GM21381 (cell line): ENCODE measurements around the gene NAV2.

Experiments
- ATAC-seq: cut with Tn5 transposase; IDR thresholded peaks from one replicate; pipeline ENCODE4 v1.9.1; 2021; ENCODE audit warnings: mild to moderate bottlenecking, moderate library complexity; ENCODE audit not compliant: unreplicated experiment

The NAV2 gene

DNA sequence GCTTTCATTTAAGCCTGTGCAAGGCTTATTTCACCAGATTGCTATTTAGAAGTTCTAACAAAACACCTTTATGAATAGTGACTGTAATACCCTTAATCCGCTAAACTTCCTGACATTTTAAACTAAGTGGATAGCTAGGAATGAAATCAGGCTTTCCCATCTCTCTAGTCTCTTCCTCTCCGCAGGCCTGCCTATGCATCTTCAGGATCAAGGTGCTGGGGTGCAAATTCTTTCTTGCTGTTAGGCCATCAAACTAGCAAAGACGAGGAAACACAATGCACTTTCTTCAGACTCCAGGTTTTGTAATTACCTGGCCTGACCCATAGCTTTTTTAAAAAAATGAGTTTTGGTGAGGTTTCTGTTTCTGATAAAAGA lies 298.2 kb downstream of the NAV2 start:
- ATAC-seq, result no peak

- ATAC-seq, result no peak
These were observed 298.8 kb downstream of the NAV2 start for GRCh38 chr11:20011307-20011951.

DNA sequence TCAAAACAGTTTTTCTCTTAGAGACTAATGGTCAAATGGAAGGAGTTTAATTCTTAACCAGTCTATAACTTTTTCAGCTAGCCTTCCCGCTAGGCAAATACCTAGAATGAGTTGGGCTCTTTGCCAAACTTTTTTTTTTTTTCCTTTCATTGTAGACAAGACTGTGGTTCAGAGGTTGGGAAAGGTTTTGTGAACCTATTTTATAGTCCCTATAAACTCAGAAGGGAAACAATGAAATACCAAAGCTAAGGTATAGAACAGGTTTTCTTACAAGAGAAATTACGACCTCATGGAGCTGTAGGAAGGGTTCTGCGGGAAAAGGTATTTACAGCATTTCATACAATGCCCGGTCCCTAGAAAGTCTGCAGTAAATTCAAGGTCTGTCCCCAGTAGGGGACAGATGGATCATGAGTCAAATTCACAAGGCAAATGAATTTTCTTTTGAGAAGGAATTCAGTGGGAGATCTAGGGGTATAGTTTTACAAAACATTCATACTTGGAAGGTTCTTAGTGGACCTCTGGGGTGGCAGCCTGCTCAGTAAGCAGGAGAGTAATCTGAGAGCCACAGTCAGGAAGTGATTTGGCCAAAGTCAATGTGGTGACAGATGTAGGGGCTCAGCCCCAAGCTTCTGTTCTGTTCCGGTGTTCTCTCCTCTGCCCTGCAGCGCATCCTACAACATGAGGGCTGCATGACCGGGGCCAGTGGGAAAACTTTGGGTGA lies 300.9 kb downstream of the NAV2 start:
- no peak for ATAC-seq

DNA sequence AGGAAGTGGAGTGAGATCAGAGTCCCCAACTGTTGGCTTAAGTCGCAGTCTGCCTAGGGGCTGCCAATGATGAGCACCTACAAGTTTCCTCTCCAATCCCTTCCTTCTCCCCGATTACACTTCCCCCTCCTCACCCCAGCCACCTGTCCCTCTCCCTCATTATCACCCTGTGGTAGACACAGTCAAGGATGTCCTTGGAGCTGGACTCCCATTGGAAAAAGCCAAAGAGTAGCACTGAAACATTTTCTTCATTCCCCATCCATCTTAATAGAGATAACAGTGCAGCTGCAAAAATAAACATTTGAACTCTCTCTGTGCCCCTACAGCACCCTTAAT lies 301.4 kb downstream of the NAV2 start:
- no peak for ATAC-seq

DNA sequence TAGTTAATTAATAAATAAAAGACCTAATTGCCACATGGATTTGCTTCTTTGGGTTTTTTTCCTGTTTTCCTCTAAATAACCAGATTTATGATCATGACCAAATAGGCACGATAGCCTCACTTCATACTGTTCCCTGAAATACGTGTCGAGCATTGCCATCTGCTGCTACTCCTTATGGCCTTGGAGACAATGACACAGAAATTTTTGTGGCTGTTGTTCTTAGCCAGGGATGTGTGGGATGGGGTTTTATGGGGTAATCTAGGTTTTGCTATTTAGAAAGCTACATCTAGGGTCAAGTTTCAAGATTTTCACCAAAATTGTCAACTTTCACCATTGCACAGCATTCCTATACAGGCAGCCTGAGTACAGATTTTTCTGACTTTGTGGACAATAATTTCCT lies 302.5 kb downstream of the NAV2 start:
- no peak for ATAC-seq

DNA sequence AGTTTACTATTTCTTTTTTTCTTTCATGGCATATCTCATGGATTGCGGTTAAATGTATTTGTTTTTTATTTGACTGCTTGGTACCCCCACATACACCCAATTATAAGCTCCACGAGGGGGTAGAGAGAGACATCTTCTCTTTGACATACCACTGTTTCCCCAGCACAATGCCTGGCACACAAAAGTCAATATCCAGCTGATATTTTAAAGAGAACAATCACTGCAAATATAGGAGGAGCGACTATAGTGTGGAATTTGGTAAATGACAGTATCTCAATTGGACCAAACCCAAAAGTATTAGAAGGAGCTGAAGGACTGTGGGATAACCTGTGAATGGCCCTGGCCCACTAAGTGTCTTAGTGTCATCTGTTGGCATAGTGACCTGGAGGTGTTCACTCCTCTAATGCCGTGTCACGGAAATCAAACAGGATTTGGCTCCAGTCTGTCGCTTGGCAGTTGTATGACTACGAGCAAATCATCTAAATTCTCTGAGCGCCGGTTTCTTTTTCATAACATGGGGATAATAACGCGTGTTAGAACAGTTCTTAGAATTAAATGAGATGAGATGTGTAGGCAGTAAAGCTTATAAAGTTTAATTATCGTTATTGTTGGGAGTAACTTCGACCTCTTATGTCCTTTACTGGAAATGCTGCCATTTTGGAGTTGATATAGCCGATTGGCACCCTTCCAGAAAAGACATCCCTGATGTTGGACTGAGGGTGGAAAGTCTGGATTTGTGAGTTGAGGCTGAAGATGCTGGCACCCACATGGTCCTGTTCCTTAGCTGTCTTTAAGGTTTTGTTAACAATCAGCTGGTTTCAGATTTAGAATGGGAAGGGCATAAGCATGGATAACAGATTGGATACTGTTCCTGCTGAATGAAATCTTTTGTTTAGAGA lies 303.1 kb downstream of the NAV2 start:
- ATAC-seq, result no peak

DNA sequence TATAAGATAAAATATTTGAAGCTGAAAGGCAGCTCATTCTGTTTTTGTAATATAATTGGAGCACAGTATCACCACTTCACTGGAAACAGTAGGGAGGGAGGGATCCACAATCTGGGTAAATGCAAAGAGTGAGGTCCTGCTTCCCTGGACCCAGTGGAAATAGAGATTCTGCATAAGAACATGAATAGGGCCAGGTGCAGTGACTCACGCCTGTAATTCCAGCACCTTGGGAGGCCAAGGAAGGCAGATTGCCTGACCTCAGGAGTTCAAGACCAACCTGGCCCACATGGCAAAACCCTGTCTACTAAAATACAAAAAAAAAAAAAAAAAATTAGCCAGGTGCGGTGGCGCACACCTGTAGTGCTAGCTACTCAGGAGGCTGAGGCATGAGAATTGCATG lies 303.9 kb downstream of the NAV2 start:
- ATAC-seq, result no peak

GRCh38 chr11:20017320-20017719 lies 304.7 kb downstream of the NAV2 start:
- ATAC-seq, result no peak

DNA sequence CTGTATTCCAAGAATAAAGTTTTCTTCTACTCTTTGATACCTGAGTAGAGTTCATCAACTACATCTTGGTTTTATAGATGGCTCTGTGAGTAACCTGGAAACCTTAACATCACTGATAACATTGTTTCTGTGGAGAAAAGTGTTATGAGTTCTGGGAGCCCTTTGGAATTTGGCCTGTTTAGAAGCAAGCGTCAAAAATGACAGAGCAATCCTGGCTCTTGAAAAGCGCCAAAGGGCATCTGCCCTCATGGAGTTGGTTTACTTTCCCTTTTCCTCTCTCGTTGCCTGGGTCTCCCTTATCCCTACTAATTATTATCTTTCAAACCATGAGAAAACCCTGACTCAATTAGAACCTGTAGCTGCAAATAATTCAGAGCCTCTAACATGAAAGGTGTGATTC lies 307.6 kb downstream of the NAV2 start:
- ATAC-seq, result no peak

- no peak for ATAC-seq
These were observed 308.1 kb downstream of the NAV2 start for GRCh38 chr11:20020716-20021115.

- ATAC-seq, result no peak
These were observed 308.6 kb downstream of the NAV2 start for GRCh38 chr11:20021212-20021611.

DNA sequence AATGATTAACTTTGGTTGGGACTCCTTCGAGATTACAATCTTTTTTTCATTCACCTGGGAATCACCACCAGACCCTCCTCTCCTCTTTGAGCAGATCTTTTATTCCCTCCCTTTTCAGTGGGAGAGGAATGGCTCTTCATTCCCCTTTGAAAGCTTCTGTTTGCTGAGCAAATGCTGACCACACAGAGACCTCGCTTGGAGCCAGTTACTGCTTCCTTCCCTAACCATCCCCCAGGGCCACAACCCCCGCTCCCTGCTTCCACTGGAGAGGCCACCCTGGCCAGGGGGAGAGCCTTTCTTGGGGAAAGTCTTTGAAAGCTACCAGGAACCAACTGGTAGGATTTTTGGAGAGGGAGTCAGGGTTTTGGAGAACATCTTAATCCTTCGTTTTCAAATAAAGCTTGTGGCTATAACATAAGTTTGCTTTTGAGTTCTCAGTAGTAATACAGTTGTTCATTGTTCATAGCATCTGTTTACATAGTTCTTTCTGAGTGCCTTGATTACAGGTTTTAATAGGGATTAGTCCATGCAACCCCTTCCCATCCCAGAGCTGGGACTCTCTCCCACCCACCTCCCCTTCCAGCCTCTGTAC lies 309.2 kb downstream of the NAV2 start:
- ATAC-seq, result no peak

DNA sequence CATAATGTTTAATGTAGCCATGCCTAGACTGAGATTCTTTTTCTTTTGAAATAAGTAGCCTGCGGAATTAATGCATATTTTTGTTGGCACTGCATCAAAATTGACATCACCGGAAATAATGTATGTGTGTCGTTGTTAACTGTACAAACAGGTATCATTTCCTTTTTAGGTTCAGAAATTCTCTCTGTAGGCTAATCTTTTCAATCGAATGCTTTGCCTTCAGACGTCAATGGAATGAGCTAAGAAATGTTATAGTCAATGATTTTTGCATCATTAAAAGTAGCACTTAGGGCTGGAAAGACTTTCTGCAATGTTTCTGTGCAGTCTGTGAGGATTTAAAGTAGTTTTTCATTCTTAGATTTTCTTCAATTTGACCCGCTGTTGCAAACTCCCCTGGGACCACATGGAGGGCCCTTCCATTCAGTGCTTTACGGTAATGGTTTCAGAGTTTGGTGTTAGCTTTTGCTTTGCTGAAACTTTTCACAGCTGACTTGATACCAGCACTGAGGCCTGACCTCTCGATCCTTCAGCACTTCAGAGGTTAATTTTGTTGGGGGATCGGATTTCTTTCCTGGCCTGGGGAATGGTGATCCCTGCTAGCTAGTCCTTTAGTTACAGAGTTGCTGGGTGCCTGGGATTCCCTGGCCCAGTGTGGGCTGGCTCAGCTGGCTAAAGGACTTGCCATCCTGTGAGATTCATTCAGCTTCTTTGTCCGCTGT lies 309.9 kb downstream of the NAV2 start:
- no peak for ATAC-seq

- ATAC-seq, result no peak
These were observed 310.4 kb downstream of the NAV2 start for GRCh38 chr11:20023082-20023426.

DNA sequence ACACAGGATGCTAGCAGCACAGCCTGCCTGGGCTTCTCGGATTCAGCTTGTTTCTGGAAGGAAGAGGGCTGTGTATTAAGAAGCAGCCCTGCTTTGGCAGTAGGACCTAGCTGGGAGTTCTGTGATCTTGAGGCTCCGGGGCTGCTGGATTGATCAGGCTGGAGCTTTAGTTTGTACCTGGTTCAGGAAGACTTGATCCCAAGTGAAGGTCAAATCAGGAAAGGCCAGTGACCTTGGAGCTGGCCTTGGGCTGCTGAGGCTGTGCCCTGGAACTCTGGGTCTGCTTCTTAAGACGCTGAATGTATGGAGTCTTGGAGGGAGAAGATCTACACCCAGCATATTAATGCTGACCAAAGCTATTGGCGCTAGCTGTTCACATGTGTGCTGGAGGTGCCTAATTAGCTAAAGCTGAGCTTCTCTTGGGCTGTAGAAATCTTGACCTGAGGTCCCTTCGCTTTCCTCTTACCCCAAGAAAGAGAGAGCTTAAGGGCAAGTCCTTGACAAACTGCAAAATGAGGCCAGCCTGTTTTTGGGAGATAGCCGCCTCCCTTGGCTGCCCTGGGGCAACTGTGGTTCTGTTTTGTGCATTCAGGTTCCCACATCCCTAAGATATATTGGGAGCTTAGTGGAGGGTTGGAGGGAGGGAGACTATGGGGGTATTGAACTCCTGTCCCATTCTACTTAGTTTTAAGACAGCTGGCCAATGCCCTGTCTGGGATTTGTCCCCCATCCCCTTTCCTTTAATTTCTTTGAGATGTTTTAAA lies 311.7 kb downstream of the NAV2 start:
- no peak for ATAC-seq

DNA sequence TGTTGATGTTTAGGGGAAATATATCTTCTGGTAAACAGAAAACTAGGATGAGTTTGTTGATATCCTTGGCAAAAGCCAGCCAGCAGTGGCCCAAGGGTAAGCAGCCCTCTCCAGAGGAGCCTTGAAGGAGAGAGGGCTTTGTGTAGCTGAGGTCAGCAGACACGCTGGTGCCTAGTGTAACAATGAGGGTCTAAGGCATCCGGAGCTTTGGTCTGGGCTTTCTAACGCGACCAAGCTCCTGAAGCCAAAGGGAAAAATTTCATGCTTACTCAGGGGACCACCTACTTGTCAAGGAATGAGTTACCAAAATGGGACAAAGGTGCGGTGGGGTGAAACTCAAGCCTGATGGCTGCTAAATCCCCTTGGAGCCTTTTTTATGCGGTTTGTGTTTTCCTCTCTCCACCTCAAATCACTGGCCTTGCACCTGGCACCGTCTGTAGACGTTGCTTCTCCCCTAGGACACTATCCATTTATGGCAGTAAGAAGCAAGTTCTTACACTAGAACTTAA lies 312.7 kb downstream of the NAV2 start:
- no peak for ATAC-seq

DNA sequence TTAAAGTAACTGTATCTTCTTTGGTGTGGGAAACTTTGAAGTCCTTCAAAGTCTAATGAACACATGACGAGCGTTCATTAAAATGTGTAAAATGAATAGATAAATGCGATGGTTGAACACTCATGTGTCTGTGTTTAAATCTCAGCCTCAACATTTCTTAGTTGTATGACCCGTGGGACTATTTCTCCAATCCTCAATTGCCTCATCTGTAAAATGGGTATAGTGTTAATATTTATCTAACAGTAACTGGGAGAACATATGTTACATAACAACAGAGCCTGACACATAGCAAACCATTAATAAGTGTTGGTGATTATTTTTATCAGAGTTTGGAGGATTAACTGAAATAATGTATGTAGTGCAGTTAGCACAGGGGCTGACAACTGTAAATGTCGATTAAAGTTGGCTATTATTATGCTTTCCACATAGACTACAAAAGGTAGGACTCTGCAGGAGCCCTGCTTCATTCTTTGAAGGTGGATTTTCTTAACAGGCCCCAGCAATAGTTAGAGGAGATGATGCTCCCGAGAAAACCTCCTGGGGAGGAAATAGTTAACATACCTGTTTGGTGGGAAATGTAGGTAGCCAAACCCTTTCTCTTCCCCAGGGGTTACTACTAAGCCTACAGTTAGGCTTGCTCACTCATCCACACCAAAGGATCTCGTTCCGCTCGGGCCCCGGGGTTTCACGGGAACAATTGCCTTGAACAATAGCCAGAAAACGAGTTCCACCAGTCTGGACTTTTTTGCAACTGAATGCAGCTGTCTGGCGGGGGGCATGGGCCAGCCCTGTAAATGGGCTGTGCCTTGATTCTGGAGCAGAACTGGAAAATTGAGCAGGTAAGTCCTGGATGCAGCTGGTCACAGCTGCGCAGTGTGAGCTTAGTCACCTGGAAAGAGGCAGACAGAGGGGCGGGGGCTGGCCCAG lies 314.3 kb downstream of the NAV2 start:
- ATAC-seq, result no peak

- no peak for ATAC-seq
These were observed 314.9 kb downstream of the NAV2 start for GRCh38 chr11:20027556-20028013.

- no peak for ATAC-seq
These were observed 316.6 kb downstream of the NAV2 start for GRCh38 chr11:20029193-20029592.
